NCI-H2107 (cell line): Measurements from ENCODE around the gene CDK2AP2.
"Not testable (repeated sequence)": the region's sequence is repeated elsewhere in the genome, so short reads cannot be mapped to it uniquely, and the experiment has no call there.

Experiments
- DNase-seq: peaks from one replicate; lab custom pipeline; 2025; lab: John Stamatoyannopoulos, UW

CDK2AP2 gene

GRCh38 chr11:67507864-67508485, at the start of gene CDK2AP2:
TSS of gene CDK2AP2 (minus strand) at chr11:67508162. CDS start at chr11:67508082, 80 bp downstream.
- DNase-seq = peak; percentile 88

GRCh38 chr11:67556244-67556643, 48.3 kb upstream of the CDK2AP2 start:
- no peak for DNase-seq

- not testable (repeated sequence) for DNase-seq
Measured at GRCh38 chr11:67551697-67552096, 43.7 kb upstream of the CDK2AP2 start.

GRCh38 chr11:67551127-67551526, 43.2 kb upstream of the CDK2AP2 start:
- DNase-seq = no peak

GRCh38 chr11:67548555-67549110, 40.7 kb upstream of the CDK2AP2 start:
- DNase-seq = no peak

GRCh38 chr11:67548112-67548511, 40.1 kb upstream of the CDK2AP2 start:
- not testable (repeated sequence) for DNase-seq

GRCh38 chr11:67545280-67545679, 37.3 kb upstream of the CDK2AP2 start:
- DNase-seq = no peak

GRCh38 chr11:67544616-67545242, 36.8 kb upstream of the CDK2AP2 start:
- no peak for DNase-seq

GRCh38 chr11:67543585-67543984, 35.6 kb upstream of the CDK2AP2 start:
- DNase-seq = no peak

GRCh38 chr11:67542971-67543370, 35.0 kb upstream of the CDK2AP2 start:
- DNase-seq = no peak

- DNase-seq = no peak
Measured at GRCh38 chr11:67542169-67542568, 34.2 kb upstream of the CDK2AP2 start.

- no peak for DNase-seq
Measured at GRCh38 chr11:67541198-67541597, 33.2 kb upstream of the CDK2AP2 start.

- no peak for DNase-seq
Measured at GRCh38 chr11:67539550-67539949, 31.6 kb upstream of the CDK2AP2 start.

GRCh38 chr11:67538823-67539505, 31.0 kb upstream of the CDK2AP2 start:
- no peak for DNase-seq

- no peak for DNase-seq
Measured at GRCh38 chr11:67538306-67538705, 30.3 kb upstream of the CDK2AP2 start.

- no peak for DNase-seq
Measured at GRCh38 chr11:67535561-67535960, 27.6 kb upstream of the CDK2AP2 start.

- no peak for DNase-seq
Measured at GRCh38 chr11:67534070-67534679, 26.2 kb upstream of the CDK2AP2 start.

- DNase-seq = no peak
Measured at GRCh38 chr11:67532889-67533288, 24.9 kb upstream of the CDK2AP2 start.

GRCh38 chr11:67530282-67530592, 22.3 kb upstream of the CDK2AP2 start:
- no peak for DNase-seq

- DNase-seq = no peak
Measured at GRCh38 chr11:67528376-67528775, 20.4 kb upstream of the CDK2AP2 start.

- no peak for DNase-seq
Measured at GRCh38 chr11:67525275-67525976, 17.5 kb upstream of the CDK2AP2 start.

- no peak for DNase-seq
Measured at GRCh38 chr11:67524480-67524808, 16.5 kb upstream of the CDK2AP2 start.
